Activated CD8-positive, alpha-beta memory T cell treated with anti-CD3 and anti-CD28 coated beads, Interleukin-2, amount 50 U/mL, for 4 hours (primary cell): ENCODE data around the gene CYP4F3.
"Not testable (repeated sequence)": the region's sequence is repeated elsewhere in the genome, so short reads cannot be mapped to it uniquely, and the experiment has no call there.

Experiments used
- DNase-seq: peaks from one replicate; pipeline ENCODE4 v3.0.0-alpha.2; 2020

CYP4F3 gene

GRCh38 chr19:15633082-15633835 is 7.4 kb upstream of the CYP4F3 start:
- no peak for DNase-seq

- DNase-seq = no peak
These were observed 6.6 kb upstream of the CYP4F3 start for GRCh38 chr19:15634105-15634504.

- no peak for DNase-seq
These were observed 5.5 kb upstream of the CYP4F3 start for GRCh38 chr19:15635016-15635805.

GRCh38 chr19:15636026-15636425 is 4.7 kb upstream of the CYP4F3 start:
- no peak for DNase-seq

GRCh38 chr19:15639596-15639995 is 1.1 kb upstream of the CYP4F3 start:
- no peak for DNase-seq

GRCh38 chr19:15640904-15641597 is 354 bp downstream of the CYP4F3 start:
- DNase-seq = no peak

- no peak for DNase-seq
These were observed 1.3 kb downstream of the CYP4F3 start for GRCh38 chr19:15641901-15642491.

- no peak for DNase-seq
These were observed 2.1 kb downstream of the CYP4F3 start for GRCh38 chr19:15642807-15643206.

GRCh38 chr19:15643387-15643786 is 2.7 kb downstream of the CYP4F3 start:
- DNase-seq = no peak

- no peak for DNase-seq
These were observed 3.5 kb downstream of the CYP4F3 start for GRCh38 chr19:15644066-15644741.

GRCh38 chr19:15644816-15645215 is 4.1 kb downstream of the CYP4F3 start:
- no peak for DNase-seq

- DNase-seq = no peak
These were observed 8.8 kb downstream of the CYP4F3 start for GRCh38 chr19:15649526-15649925.

- DNase-seq = not testable (repeated sequence)
These were observed 9.4 kb downstream of the CYP4F3 start for GRCh38 chr19:15650123-15650522.

- no peak for DNase-seq
These were observed 11.1 kb downstream of the CYP4F3 start for GRCh38 chr19:15651791-15652190.

GRCh38 chr19:15652559-15653278 is 12.0 kb downstream of the CYP4F3 start:
- no peak for DNase-seq

GRCh38 chr19:15656467-15656866 is 15.8 kb downstream of the CYP4F3 start:
- no peak for DNase-seq

- no peak for DNase-seq
These were observed 22.6 kb downstream of the CYP4F3 start for GRCh38 chr19:15663247-15663646.

GRCh38 chr19:15666186-15666585 is 25.5 kb downstream of the CYP4F3 start:
- DNase-seq = no peak

GRCh38 chr19:15666883-15667282 is 26.2 kb downstream of the CYP4F3 start:
- no peak for DNase-seq

GRCh38 chr19:15669440-15669839 is 28.7 kb downstream of the CYP4F3 start:
- no peak for DNase-seq

- DNase-seq = no peak
These were observed 29.2 kb downstream of the CYP4F3 start for GRCh38 chr19:15669891-15670290.

GRCh38 chr19:15671237-15671821 is 30.6 kb downstream of the CYP4F3 start:
- DNase-seq = no peak
